Muscle layer of colon (tissue), 2 donors: ENCODE results near the gene HDGFL1.

Source experiments
- H3K27ac ChIP-seq: one replicate; pipeline ENCODE4 v1.7.0; 2013; ENCODE audit warnings: low read depth, mild to moderate bottlenecking, low read length, moderate library complexity
- H3K27me3 ChIP-seq, 2 donors: one replicate each; pipeline ENCODE4 v1.7.0; 2013; ENCODE audit warnings: low read length in 2 of 2, mild to moderate bottlenecking in 2 of 2; ENCODE audit not compliant: insufficient read depth in 2 of 2, control insufficient read depth in 1 of 2
- H3K36me3 ChIP-seq: one replicate; pipeline ENCODE4 v1.7.0; 2013; ENCODE audit warnings: mild to moderate bottlenecking, low read length; ENCODE audit not compliant: insufficient read depth
- H3K4me1 ChIP-seq: one replicate; pipeline ENCODE4 v1.7.0; 2013; ENCODE audit warnings: mild to moderate bottlenecking, low read length; ENCODE audit not compliant: insufficient read depth
- H3K4me3 ChIP-seq, 2 donors: one replicate each; pipeline ENCODE4 v1.7.0; 2013; ENCODE audit warnings: low read length in 2 of 2, low read depth in 1 of 2, mild to moderate bottlenecking in 1 of 2, moderate library complexity in 1 of 2
- H3K9ac ChIP-seq: one replicate; pipeline ENCODE4 v1.7.0; 2013; ENCODE audit warnings: low read length
- H3K9me3 ChIP-seq: one replicate; pipeline ENCODE4 v1.7.0; 2013; ENCODE audit warnings: mild to moderate bottlenecking, low read length
- donor health status: abdominal sarcoma.
- donor health status: Adenocarcinoma of cecum.

The HDGFL1 gene

DNA sequence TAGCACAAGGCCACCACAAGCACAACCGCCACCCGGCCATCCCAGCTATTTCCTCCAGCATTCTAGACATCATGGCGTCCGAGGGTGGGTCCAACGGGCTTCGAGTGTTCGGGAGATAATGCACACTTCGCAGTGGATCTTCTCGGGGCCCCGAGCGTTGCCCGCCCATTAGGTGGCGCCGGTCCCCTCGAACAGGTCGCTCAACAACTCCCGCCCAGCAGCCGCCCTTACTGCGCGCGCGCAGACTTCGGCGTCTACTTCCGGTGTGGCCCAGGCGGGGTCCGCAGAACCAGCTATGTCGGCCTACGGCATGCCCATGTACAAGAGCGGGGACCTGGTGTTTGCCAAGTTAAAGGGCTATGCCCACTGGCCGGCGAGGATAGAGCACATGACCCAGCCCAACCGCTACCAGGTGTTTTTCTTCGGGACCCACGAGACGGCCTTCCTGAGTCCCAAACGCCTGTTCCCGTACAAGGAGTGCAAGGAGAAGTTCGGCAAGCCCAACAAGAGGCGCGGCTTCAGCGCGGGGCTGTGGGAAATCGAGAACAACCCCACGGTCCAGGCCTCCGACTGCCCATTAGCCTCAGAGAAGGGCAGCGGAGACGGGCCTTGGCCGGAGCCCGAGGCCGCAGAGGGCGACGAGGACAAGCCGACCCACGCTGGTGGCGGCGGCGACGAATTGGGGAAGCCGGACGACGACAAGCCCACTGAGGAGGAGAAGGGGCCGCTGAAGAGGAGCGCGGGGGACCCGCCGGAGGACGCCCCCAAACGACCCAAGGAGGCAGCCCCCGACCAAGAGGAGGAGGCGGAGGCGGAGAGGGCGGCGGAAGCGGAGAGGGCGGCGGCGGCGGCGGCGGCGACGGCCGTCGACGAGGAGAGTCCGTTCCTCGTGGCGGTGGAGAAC is at the start of gene HDGFL1:
Gene HDGFL1, plus strand, starts transcription at position 286 of the 904 bp plus-strand sequence. Its CDS starts 10 bp downstream, at position 296.
- H3K27ac ChIP-seq = no peak within 1 kb of the TSS
- no peaks in the 10 kb centered on the region for H3K9me3 ChIP-seq
- no peak within 1 kb of the TSS for H3K4me3 ChIP-seq
- no peak within 1 kb of the TSS for H3K9ac ChIP-seq
- H3K4me1 ChIP-seq = no peaks in the 10 kb centered on the region
- no peaks in the 10 kb centered on the region for H3K27me3 ChIP-seq
- H3K36me3 ChIP-seq = no peaks in the 10 kb centered on the region

- Histone ChIP-seq H3K4me1 (no peaks in the 10 kb centered on the region), H3K27ac (no peak overlapping the region), H3K9me3 (no peaks in the 10 kb centered on the region), H3K9ac (no peak overlapping the region), H3K27me3 (no peaks in the 10 kb centered on the region), H3K36me3 (no peaks in the 10 kb centered on the region), H3K4me3 (no peak overlapping the region)
Measured at GRCh38 chr6:22521035-22521434, 48.3 kb upstream of the HDGFL1 start.

- Histone ChIP-seq H3K9me3 (no peaks in the 10 kb centered on the region), H3K36me3 (no peaks in the 10 kb centered on the region), H3K4me1 (no peaks in the 10 kb centered on the region), H3K27ac (no peak overlapping the region), H3K27me3 (no peaks in the 10 kb centered on the region), H3K9ac (no peak overlapping the region), H3K4me3 (no peak overlapping the region)
Measured at GRCh38 chr6:22526736-22527135, 42.6 kb upstream of the HDGFL1 start.

- Histone ChIP-seq H3K9me3 (no peaks in the 10 kb centered on the region), H3K27me3 (no peaks in the 10 kb centered on the region), H3K4me1 (no peaks in the 10 kb centered on the region), H3K36me3 (no peaks in the 10 kb centered on the region), H3K9ac (no peak overlapping the region), H3K27ac (no peak overlapping the region), H3K4me3 (no peak overlapping the region)
Measured at GRCh38 chr6:22529866-22530265, 39.5 kb upstream of the HDGFL1 start.

GRCh38 chr6:22530506-22530905 is 38.9 kb upstream of the HDGFL1 start:
- Histone ChIP-seq H3K4me1 (no peaks in the 10 kb centered on the region), H3K27ac (no peak overlapping the region), H3K9ac (no peak overlapping the region), H3K4me3 (no peak overlapping the region), H3K27me3 (no peaks in the 10 kb centered on the region), H3K9me3 (no peaks in the 10 kb centered on the region), H3K36me3 (no peaks in the 10 kb centered on the region)

- no peaks in the 10 kb centered on the region for H3K4me1 ChIP-seq
- H3K4me3 ChIP-seq = no peak overlapping the region
- no peaks in the 10 kb centered on the region for H3K36me3 ChIP-seq
- H3K27ac ChIP-seq = no peak overlapping the region
- no peaks in the 10 kb centered on the region for H3K9me3 ChIP-seq
- no peak overlapping the region for H3K9ac ChIP-seq
- H3K27me3 ChIP-seq = no peaks in the 10 kb centered on the region
Measured at GRCh38 chr6:22536122-22536521, 33.2 kb upstream of the HDGFL1 start.

DNA sequence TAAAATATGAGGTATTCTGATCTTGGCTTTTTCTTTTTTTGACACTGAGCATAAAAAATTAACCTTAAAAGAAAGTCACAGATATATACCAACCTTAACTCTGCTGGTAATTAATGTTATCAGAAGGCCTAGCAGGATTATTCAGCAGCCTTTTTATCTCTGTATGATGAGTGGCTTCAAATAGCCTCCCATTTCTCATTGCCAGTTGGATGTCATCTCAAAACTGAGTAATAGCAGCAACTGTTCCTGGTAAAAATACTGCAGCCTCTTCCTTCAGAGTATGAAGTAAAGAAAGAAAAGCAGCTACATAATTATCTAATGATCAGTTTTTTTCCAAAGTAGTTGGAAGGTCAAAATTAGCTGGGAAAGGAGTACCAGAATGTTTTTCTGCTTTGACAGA is 24.9 kb upstream of the HDGFL1 start:
- Histone ChIP-seq H3K9me3 (no peaks in the 10 kb centered on the region), H3K9ac (no peak overlapping the region), H3K4me1 (peaks cover 11% of the 10 kb centered on the region), H3K4me3 (no peak overlapping the region), H3K27ac (no peak overlapping the region), H3K36me3 (no peaks in the 10 kb centered on the region), H3K27me3 (no peaks in the 10 kb centered on the region)

- H3K36me3 ChIP-seq = no peaks in the 10 kb centered on the region
- H3K27ac ChIP-seq = no peak overlapping the region
- no peak overlapping the region for H3K4me3 ChIP-seq
- no peaks in the 10 kb centered on the region for H3K27me3 ChIP-seq
- no peak overlapping the region for H3K9ac ChIP-seq
- H3K4me1 ChIP-seq = peaks cover 11% of the 10 kb centered on the region
- H3K9me3 ChIP-seq = no peaks in the 10 kb centered on the region
Measured at GRCh38 chr6:22545051-22545450, 24.3 kb upstream of the HDGFL1 start.

- Histone ChIP-seq H3K27ac (no peak overlapping the region), H3K36me3 (no peaks in the 10 kb centered on the region), H3K9me3 (no peaks in the 10 kb centered on the region), H3K27me3 (no peaks in the 10 kb centered on the region), H3K4me3 (no peak overlapping the region), H3K9ac (no peak overlapping the region), H3K4me1 (peaks cover 11% of the 10 kb centered on the region)
Measured at GRCh38 chr6:22546236-22546635, 23.1 kb upstream of the HDGFL1 start.

DNA sequence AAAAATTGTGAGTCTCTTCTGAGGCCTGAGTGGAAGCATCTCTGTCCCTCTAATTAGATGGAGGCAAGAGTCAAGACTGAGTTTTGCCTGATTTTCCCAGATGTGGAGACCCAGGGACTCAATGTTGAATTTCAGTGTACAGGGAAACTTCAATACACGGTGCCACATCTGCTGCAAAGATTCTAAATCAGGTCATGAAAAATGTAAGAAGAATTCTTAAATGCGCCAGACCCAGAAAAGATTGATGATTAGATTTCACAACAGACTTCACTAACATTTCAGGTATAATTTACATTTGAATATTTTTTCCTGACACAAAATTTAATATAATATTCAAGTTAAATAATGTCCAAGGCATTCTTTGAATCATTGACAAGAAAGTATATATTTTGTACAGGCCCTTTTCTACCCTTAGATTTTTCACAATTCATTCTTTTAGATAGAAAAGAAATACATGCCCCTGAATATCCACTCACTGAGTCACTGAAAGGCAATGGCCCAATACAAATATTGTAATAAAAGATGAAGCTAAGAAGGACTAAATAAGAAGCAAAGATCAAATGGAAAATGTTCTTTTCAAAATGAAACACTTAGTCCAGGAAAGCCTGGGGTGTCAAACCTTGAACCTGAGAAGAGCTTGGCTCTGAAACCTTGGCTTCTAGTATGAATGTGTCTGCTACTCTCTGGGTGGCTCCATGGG is 18.2 kb upstream of the HDGFL1 start:
- no peak overlapping the region for H3K4me3 ChIP-seq
- H3K9ac ChIP-seq = no peak overlapping the region
- H3K27ac ChIP-seq = no peak overlapping the region
- peaks cover 3% of the 10 kb centered on the region for H3K4me1 ChIP-seq
- no peaks in the 10 kb centered on the region for H3K27me3 ChIP-seq
- no peaks in the 10 kb centered on the region for H3K9me3 ChIP-seq
- no peaks in the 10 kb centered on the region for H3K36me3 ChIP-seq

GRCh38 chr6:22556266-22556665 is 13.1 kb upstream of the HDGFL1 start:
- H3K4me1 ChIP-seq = peaks cover 27% of the 10 kb centered on the region
- no peak overlapping the region for H3K9ac ChIP-seq
- no peak overlapping the region for H3K27ac ChIP-seq
- H3K27me3 ChIP-seq = no peaks in the 10 kb centered on the region
- H3K36me3 ChIP-seq = no peaks in the 10 kb centered on the region
- H3K9me3 ChIP-seq = no peaks in the 10 kb centered on the region
- no peak overlapping the region for H3K4me3 ChIP-seq
